ENCODE data around the gene NXPE3.

DNA sequence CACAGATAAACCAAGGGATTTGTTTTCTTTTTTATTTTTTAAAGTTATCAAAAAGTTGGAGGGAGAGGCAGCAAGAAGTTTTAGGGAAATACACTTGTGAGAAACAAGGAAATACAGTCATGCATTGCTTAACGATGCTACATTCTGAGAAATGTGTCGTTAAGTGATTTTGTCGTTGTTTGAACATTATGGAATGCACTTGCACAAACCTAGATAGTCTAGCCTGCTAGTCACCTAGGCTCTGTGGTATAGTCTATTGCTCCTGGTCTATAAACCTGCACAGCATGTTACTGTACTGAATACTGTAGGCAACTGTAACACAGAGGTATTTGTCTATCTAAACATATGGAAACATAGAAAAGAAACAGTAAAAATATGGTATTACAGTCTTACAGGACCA is 68.3 kb downstream of the NXPE3 start:
- TF ChIP-seq EZH2 (IDR thresholded peaks at IDR 0.05; ENCODE audit: low read length) = no peak
- TF ChIP-seq, protein P1, sequence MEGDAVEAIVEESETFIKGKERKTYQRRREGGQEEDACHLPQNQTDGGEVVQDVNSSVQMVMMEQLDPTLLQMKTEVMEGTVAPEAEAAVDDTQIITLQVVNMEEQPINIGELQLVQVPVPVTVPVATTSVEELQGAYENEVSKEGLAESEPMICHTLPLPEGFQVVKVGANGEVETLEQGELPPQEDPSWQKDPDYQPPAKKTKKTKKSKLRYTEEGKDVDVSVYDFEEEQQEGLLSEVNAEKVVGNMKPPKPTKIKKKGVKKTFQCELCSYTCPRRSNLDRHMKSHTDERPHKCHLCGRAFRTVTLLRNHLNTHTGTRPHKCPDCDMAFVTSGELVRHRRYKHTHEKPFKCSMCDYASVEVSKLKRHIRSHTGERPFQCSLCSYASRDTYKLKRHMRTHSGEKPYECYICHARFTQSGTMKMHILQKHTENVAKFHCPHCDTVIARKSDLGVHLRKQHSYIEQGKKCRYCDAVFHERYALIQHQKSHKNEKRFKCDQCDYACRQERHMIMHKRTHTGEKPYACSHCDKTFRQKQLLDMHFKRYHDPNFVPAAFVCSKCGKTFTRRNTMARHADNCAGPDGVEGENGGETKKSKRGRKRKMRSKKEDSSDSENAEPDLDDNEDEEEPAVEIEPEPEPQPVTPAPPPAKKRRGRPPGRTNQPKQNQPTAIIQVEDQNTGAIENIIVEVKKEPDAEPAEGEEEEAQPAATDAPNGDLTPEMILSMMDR (optimal IDR thresholded peaks at IDR 0.05 in 1 of 3, IDR thresholded peaks at IDR 0.05 in 1 of 3, conservative IDR thresholded peaks at IDR 0.05 in 1 of 3; ENCODE audit: extremely low read depth in 1 of 3, insufficient read depth in 2 of 3, low read length in 3 of 3) = no peak

All from keratinocyte (primary cell).